Prostate gland (tissue), 2 donors: Measurements from ENCODE around the gene CEP104.

Experiments used
- CTCF ChIP-seq, 4 experiments: fragments of 200-600 bp in 2 of 4; fragments of 450-650 bp in 2 of 4; sonication (generic) in 2 of 4; IDR thresholded peaks; 1 replicate in 3 of 4; 2 replicates in 1 of 4; pipeline ENCODE4 v1.5.1; 2016 to 2019; ENCODE audit warnings: antibody characterized with exemption in 4 of 4, mild to moderate bottlenecking in 2 of 4, moderate library complexity in 2 of 4
- POLR2AphosphoS5 ChIP-seq: sonication (generic); formaldehyde crosslinking; IDR thresholded peaks from one replicate; pipeline ENCODE4 v1.6.1; 2017; ENCODE audit warnings: antibody characterized with exemption

GRCh38 chr1:3774276-3774945 lies 82.6 kb downstream of the CEP104 start:
- no peak for TF ChIP-seq CTCF (IDR thresholded peaks at IDR 0.05)
- no peak for TF ChIP-seq POLR2AphosphoS5
